Stimulated activated naive B cell treated with anti-CD40 and anti-IgM and Interleukin-4, amounts not matched to agents 10 μg/mL and 1 μg/mL and 100 μg/mL, for 72 hours (primary cell): ENCODE data around the gene WNT4.

ENCODE experiments used
- ATAC-seq, 2 donors: fragments of 150-1000 bp; cut with Tn5 transposase; replicated peaks; 2 replicates each; pipeline ENCODE4 v1.10.0; 2021; ENCODE audit warnings: moderate library complexity in 1 of 2
- DNase-seq: peaks from one replicate; pipeline ENCODE4 v3.0.0; 2021
- H3K27ac Mint-ChIP-seq: one replicate; pipeline ENCODE4 v1.8.0; 2022; ENCODE audit warnings: mild to moderate bottlenecking, mixed read lengths
- H3K27me3 Mint-ChIP-seq, 2 donors: one replicate each; pipeline ENCODE4 v1.8.0; 2022; ENCODE audit warnings: mixed read lengths in 2 of 2
- H3K36me3 Mint-ChIP-seq, 2 donors: one replicate each; pipeline ENCODE4 v1.8.0; 2022; ENCODE audit warnings: mixed read lengths in 2 of 2, mild to moderate bottlenecking in 1 of 2
- H3K4me1 Mint-ChIP-seq, 2 donors: one replicate each; pipeline ENCODE4 v1.8.0; 2022; ENCODE audit warnings: mixed read lengths in 2 of 2, mild to moderate bottlenecking in 1 of 2
- H3K4me3 Mint-ChIP-seq, 2 donors: one replicate each; pipeline ENCODE4 v1.8.0; 2022; ENCODE audit warnings: mild to moderate bottlenecking in 2 of 2, mixed read lengths in 2 of 2, moderate library complexity in 1 of 2
- H3K9me3 Mint-ChIP-seq, 2 donors: one replicate each; pipeline ENCODE4 v1.8.0; 2022; ENCODE audit warnings: mixed read lengths in 2 of 2, mild to moderate bottlenecking in 1 of 2

WNT4 gene

GRCh38 chr1:22174446-22175220, 31.7 kb upstream of the WNT4 start:
- H3K9me3 Mint-ChIP-seq, result peaks cover 2% of the 10 kb centered on the region in 2 donors
- ATAC-seq (no peak), DNase-seq (no peak)
- peaks cover 12 to 18% of the 10 kb centered on the region in 2 donors for H3K27me3 Mint-ChIP-seq
- no peak overlapping the region for H3K4me3 Mint-ChIP-seq
- H3K27ac Mint-ChIP-seq, result no peak overlapping the region
- peaks cover 29 to 42% of the 10 kb centered on the region in 2 donors for H3K4me1 Mint-ChIP-seq
- H3K36me3 Mint-ChIP-seq, result peaks cover 0 to 11% of the 10 kb centered on the region in 2 donors

DNA sequence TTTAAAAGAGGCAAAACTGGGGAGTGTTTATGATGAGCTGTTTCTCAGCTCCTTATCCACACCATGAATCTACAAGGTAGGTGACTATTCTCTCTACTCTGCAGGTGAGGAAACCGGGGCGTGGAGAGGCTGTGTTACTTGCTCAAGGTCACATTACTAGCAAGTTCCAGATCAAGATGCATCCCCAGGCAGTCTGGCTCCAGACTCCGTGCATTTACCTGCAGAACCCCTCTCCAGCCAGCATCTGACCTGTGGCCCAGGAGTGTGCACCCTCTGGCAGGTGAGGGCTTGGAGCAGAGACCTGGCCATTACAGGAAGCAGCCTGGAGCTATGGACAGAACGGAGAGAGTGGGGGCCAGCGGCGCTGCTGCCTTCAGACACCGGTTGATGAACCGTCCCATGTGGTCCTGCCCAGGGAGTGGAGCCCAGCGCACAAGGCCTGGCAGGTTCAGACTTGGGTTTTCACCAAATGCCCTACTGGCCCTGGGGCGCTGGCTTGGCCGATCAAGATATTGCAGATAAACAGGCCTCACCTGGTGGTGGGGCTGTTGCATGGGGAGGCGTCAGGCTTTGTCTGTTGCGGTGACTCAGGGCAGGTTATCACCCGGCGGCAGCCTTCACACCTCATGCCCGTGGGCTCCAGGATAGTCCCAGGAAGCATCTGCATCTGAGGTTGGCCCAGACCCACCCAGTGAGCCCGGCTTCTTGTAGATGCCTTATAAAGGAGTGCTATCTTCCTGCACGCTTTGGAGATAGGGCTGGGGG, 29.2 kb upstream of the WNT4 start:
- no peak for DNase-seq
- H3K27ac Mint-ChIP-seq, result no peak overlapping the region
- H3K36me3 Mint-ChIP-seq, result peaks cover 2 to 5% of the 10 kb centered on the region in 2 donors
- ATAC-seq, result no peak
- no peaks in the 10 kb centered on the region for H3K9me3 Mint-ChIP-seq
- H3K4me3 Mint-ChIP-seq, result no peak overlapping the region
- peaks cover 16 to 18% of the 10 kb centered on the region in 2 donors for H3K27me3 Mint-ChIP-seq
- H3K4me1 Mint-ChIP-seq, result peaks cover 17 to 27% of the 10 kb centered on the region in 2 donors

DNA sequence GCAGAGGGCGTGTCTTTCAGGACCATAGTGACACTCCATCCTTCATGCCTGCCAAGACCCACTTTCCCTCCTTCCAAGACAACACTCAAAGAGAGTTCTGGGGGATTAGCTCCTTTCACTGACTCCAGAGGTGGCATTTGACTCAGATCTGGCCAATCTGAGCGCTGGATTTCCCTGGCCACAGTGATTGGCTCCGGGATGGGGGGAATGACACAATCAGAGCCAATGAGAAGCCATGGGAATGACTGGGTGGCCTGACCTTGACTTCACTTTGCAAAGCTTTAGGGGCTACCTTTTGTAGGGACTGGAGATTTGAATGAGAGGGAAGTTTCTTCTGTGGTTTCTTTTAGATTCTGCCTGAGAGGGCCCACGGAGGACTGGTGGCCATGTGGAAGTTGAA, 26.9 kb upstream of the WNT4 start:
- Mint-ChIP-seq H3K4me3 (no peak overlapping the region), H3K4me1 (peaks cover 10 to 15% of the 10 kb centered on the region in 2 donors), H3K27me3 (peaks cover 12 to 21% of the 10 kb centered on the region in 2 donors), H3K36me3 (peaks cover 4 to 11% of the 10 kb centered on the region in 2 donors), H3K9me3 (peaks cover 5 to 6% of the 10 kb centered on the region in 2 donors), H3K27ac (no peak overlapping the region)
- DNase-seq (no peak), ATAC-seq (no peak)

DNA sequence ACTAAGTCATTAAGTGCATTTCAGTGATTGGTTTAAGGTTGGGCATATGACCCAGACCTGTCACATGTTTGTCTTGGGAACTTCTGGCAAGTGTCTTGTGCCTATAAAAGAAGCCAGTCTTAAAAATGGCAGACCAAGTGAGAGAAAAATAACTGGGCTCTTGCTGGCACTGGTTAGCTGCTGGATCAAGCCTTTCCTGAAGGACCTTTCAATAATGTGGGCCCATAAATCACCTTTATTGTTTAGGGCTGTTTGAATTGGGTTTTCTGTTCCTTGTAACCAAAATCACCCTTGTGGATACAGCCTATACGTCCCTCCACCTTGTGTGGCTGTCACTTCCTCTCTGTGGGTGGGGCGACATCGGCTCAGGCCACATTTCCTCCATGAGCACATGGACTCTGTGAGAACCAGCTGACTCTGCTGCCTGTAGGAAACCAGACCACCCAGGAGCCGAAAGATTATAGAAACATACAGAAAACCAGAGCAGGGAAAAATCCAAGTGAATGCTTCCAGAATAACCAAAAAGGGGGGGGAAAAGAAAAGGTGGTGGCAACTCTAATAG, 25.6 kb upstream of the WNT4 start:
- Mint-ChIP-seq H3K27ac (no peak overlapping the region), H3K4me3 (no peak overlapping the region), H3K36me3 (peaks cover 4 to 5% of the 10 kb centered on the region in 2 donors), H3K27me3 (peaks cover 9 to 13% of the 10 kb centered on the region in 2 donors), H3K4me1 (peaks cover 10 to 15% of the 10 kb centered on the region in 2 donors), H3K9me3 (peaks cover 5 to 6% of the 10 kb centered on the region in 2 donors)
- ATAC-seq, result peak in 1 of 2 donors; percentile 64
- no peak for DNase-seq

- H3K27me3 Mint-ChIP-seq, result peaks cover 5 to 16% of the 10 kb centered on the region in 2 donors
- DNase-seq (no peak), ATAC-seq (peak in 1 of 2 donors; percentile 59)
- H3K27ac Mint-ChIP-seq, result no peak overlapping the region
- H3K9me3 Mint-ChIP-seq, result peaks cover 5 to 6% of the 10 kb centered on the region in 2 donors
- H3K4me1 Mint-ChIP-seq, result peaks cover 10 to 15% of the 10 kb centered on the region in 2 donors
- no peak overlapping the region for H3K4me3 Mint-ChIP-seq
- peaks cover 4 to 5% of the 10 kb centered on the region in 2 donors for H3K36me3 Mint-ChIP-seq
Observed at GRCh38 chr1:22166439-22166838, 23.5 kb upstream of the WNT4 start.

- peak; percentile 57 to 78 for ATAC-seq
- DNase-seq, result no peak
- Mint-ChIP-seq H3K27ac (peak overlapping the region; percentile 27), H3K9me3 (peaks cover 5 to 6% of the 10 kb centered on the region in 2 donors), H3K27me3 (peaks cover 5 to 21% of the 10 kb centered on the region in 2 donors), H3K36me3 (peaks cover 4 to 5% of the 10 kb centered on the region in 2 donors), H3K4me1 (peaks cover 10 to 15% of the 10 kb centered on the region in 2 donors), H3K4me3 (no peak overlapping the region)
Observed at GRCh38 chr1:22164841-22165808, 22.2 kb upstream of the WNT4 start.

DNA sequence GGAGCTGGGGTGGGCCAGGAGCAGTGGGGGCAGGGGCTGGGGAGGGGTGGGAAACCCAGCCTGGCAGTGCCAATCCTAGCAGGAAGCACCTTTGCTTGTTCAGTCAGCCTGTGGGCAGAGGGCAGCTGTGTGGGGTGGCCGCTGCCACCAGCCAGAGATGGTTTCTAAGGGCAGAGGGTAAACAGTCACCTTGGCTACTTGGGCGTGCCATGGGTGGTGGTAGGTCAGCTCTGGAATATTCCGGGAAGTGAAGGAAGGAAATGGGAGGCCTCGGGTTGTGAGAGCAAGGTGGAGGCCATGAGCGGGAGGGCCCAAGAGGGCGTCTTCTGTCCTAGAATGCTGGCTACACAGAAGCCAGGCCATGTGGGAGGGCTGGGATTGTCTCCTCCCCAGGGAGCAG, 20.7 kb upstream of the WNT4 start:
- Mint-ChIP-seq H3K4me3 (no peak overlapping the region), H3K4me1 (peaks cover 8 to 12% of the 10 kb centered on the region in 2 donors), H3K27ac (no peak overlapping the region), H3K27me3 (peaks cover 5 to 16% of the 10 kb centered on the region in 2 donors), H3K36me3 (peaks cover 4 to 5% of the 10 kb centered on the region in 2 donors), H3K9me3 (peaks cover 5 to 6% of the 10 kb centered on the region in 2 donors)
- ATAC-seq, result no peak
- no peak for DNase-seq

GRCh38 chr1:22163137-22163536, 20.2 kb upstream of the WNT4 start:
- Mint-ChIP-seq H3K9me3 (peaks cover 5 to 6% of the 10 kb centered on the region in 2 donors), H3K4me3 (no peak overlapping the region), H3K4me1 (peaks cover 8 to 10% of the 10 kb centered on the region in 2 donors), H3K27ac (no peak overlapping the region), H3K27me3 (peaks cover 5 to 16% of the 10 kb centered on the region in 2 donors), H3K36me3 (peaks cover 4 to 5% of the 10 kb centered on the region in 2 donors)
- ATAC-seq (no peak), DNase-seq (no peak)

DNA sequence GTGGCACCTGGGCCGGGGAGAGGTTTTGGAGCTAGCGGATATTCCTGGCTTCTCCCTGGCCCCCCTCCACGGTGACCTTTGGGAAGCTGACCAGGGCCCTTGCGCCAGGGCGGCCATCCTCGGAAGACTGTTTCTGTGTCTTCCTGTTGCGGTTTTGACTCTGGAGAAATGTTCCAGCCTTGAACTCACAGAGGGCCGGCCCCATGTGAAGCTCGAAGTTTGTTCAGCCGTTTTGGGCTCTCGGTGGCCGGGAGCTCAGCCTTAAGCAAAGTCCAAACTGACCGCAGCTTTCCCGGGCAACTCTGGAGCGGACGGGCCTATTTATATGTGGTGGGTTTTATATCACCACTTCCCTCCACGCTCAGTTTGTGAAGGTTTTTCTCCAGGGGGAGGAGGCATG, 17.0 kb upstream of the WNT4 start:
- peaks cover 0 to 2% of the 10 kb centered on the region in 2 donors for H3K36me3 Mint-ChIP-seq
- no peak for ATAC-seq
- no peak overlapping the region for H3K4me3 Mint-ChIP-seq
- peaks cover under 1 to 3% of the 10 kb centered on the region in 2 donors for H3K4me1 Mint-ChIP-seq
- no peaks in the 10 kb centered on the region for H3K9me3 Mint-ChIP-seq
- peaks cover 4 to 12% of the 10 kb centered on the region in 2 donors for H3K27me3 Mint-ChIP-seq
- no peak overlapping the region for H3K27ac Mint-ChIP-seq
- no peak for DNase-seq

- peaks cover 0 to 2% of the 10 kb centered on the region in 2 donors for H3K4me1 Mint-ChIP-seq
- H3K27me3 Mint-ChIP-seq, result peaks cover 12 to 20% of the 10 kb centered on the region in 2 donors
- peaks cover 0 to 2% of the 10 kb centered on the region in 2 donors for H3K36me3 Mint-ChIP-seq
- H3K9me3 Mint-ChIP-seq, result no peaks in the 10 kb centered on the region
- no peak overlapping the region for H3K4me3 Mint-ChIP-seq
- no peak for ATAC-seq
- DNase-seq, result no peak
- no peak overlapping the region for H3K27ac Mint-ChIP-seq
Observed at GRCh38 chr1:22158654-22159053, 15.8 kb upstream of the WNT4 start.

DNA sequence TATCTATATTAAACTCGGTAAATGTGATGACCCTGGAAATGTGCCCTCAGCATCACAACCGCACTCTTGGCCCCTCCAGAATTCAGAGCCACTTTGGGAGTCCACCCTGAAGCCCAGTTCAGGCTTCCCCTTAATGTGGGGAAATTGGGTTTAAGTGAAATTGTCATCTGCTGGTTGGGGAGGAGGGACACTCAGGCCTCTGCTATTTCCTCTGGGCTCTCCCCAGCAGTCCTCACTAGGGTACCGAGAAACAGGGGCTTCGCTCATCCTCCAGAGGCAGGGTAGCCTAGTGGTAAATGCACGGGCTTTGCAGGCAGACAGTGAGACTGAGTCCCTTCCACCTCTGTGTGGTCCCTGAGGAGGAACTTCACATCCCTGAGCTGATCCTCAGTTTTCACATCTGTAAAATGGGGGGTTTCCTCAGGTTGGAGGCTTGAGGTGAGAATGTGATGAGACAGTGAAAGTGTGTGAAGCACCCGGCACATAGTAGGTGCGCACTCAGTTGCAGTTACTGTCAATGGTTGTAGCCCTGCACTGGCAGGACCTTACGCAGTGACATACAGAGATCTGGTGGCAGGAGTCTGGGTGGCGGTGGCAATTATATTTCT, 14.6 kb upstream of the WNT4 start:
- Mint-ChIP-seq H3K4me3 (no peak overlapping the region), H3K4me1 (peaks cover 0 to 2% of the 10 kb centered on the region in 2 donors), H3K27me3 (peaks cover 18 to 32% of the 10 kb centered on the region in 2 donors), H3K9me3 (no peaks in the 10 kb centered on the region), H3K27ac (no peak overlapping the region), H3K36me3 (peaks cover 0 to 2% of the 10 kb centered on the region in 2 donors)
- no peak for DNase-seq
- ATAC-seq, result no peak

DNA sequence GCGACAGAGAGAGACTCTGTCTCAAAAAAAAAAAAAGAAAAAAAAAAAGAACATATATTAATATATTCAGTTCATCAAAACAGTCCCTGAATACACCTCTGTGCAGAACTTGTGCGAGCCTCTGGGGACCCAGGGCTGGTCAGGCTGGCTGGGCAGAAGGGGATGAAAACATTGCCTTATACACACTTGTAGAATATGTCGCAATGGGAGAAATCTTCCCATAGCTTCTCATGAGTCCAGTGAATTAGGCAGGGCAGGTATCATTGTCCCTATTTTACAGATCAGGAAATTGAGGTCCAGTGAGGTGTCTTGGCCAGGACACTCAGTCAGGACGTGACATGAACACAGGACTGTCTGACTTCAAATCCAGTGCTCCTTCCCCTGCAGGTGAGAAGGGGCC, 12.6 kb upstream of the WNT4 start:
- ATAC-seq, result no peak
- H3K4me1 Mint-ChIP-seq, result peaks cover 0 to 2% of the 10 kb centered on the region in 2 donors
- no peak for DNase-seq
- H3K36me3 Mint-ChIP-seq, result peaks cover 0 to 2% of the 10 kb centered on the region in 2 donors
- H3K27ac Mint-ChIP-seq, result no peak overlapping the region
- no peaks in the 10 kb centered on the region for H3K9me3 Mint-ChIP-seq
- no peak overlapping the region for H3K4me3 Mint-ChIP-seq
- peaks cover 23 to 32% of the 10 kb centered on the region in 2 donors for H3K27me3 Mint-ChIP-seq

- Mint-ChIP-seq H3K27me3 (peaks cover 23 to 40% of the 10 kb centered on the region in 2 donors), H3K9me3 (no peaks in the 10 kb centered on the region), H3K4me3 (no peak overlapping the region), H3K4me1 (peaks cover 0 to 2% of the 10 kb centered on the region in 2 donors), H3K36me3 (peaks cover 0 to 2% of the 10 kb centered on the region in 2 donors), H3K27ac (no peak overlapping the region)
- ATAC-seq, result no peak
- DNase-seq, result no peak
Observed at GRCh38 chr1:22154626-22155025, 11.7 kb upstream of the WNT4 start.
